GM23338 (cell line): ENCODE results near the gene GSX2. TPM values are rescaled to one million over a fixed set of nuclear protein-coding genes. Genes with fewer than 3 reads are reported as not detected.
"Not testable (repeated sequence)": the region's sequence is repeated elsewhere in the genome, so short reads cannot be mapped to it uniquely, and the experiment has no call there.

Experiments used
- ATAC-seq: fragments of 200-7000 bp; cut with Tn5 transposase; 3 replicates; pipeline ENCODE4 v1.9.1; 2020
- DNase-seq: peaks from one replicate; pipeline ENCODE4 v3.0.0-alpha.2; 2015; ENCODE audit warnings: low spot score
- H2AFZ ChIP-seq: fragments of 200-600 bp; sonication (generic); 2 replicates; pipeline ENCODE4 v1.8.0; 2016; ENCODE audit warnings: antibody characterized with exemption, mild to moderate bottlenecking, moderate library complexity
- H3F3A ChIP-seq: fragments of 200-600 bp; sonication (generic); replicated peaks from 2 replicates; pipeline ENCODE4 v1.8.0; 2017; ENCODE audit warnings: antibody characterized with exemption, mixed run types, low read depth
- H3K27ac ChIP-seq: fragments of 200-600 bp; sonication (generic); 2 replicates; pipeline ENCODE4 v1.6.1; 2016; ENCODE audit warnings: low read depth
- H3K27me3 ChIP-seq: fragments of 200-600 bp; sonication (generic); 2 replicates; pipeline ENCODE4 v1.8.0; 2016; ENCODE audit warnings: mild to moderate bottlenecking, mixed run types, moderate library complexity; ENCODE audit not compliant: insufficient read depth
- H3K36me3 ChIP-seq: fragments of 200-600 bp; sonication (generic); 2 replicates; pipeline ENCODE4 v1.8.0; 2016; ENCODE audit warnings: mild to moderate bottlenecking; ENCODE audit not compliant: insufficient read depth
- H3K4me1 ChIP-seq: fragments of 200-600 bp; sonication (generic); 2 replicates; pipeline ENCODE4 v1.8.0; 2016; ENCODE audit warnings: mild to moderate bottlenecking, moderate library complexity; ENCODE audit not compliant: insufficient read depth
- H3K4me2 ChIP-seq: fragments of 200-600 bp; sonication (generic); 2 replicates; pipeline ENCODE4 v1.7.1; 2017; ENCODE audit warnings: mixed run types
- H3K4me3 ChIP-seq: fragments of 200-600 bp; sonication (generic); 2 replicates; pipeline ENCODE4 v1.6.1; 2016; ENCODE audit warnings: mixed run types
- H3K79me2 ChIP-seq: fragments of 200-600 bp; sonication (generic); replicated peaks from 2 replicates; pipeline ENCODE4 v1.8.0; 2017; ENCODE audit warnings: mild to moderate bottlenecking; ENCODE audit not compliant: insufficient read depth
- H3K9me2 ChIP-seq: fragments of 200-600 bp; sonication (generic); 2 replicates; pipeline ENCODE4 v1.8.0; 2017; ENCODE audit not compliant: insufficient read depth
- H4K20me1 ChIP-seq: fragments of 200-600 bp; sonication (generic); replicated peaks from 2 replicates; pipeline ENCODE4 v1.8.0; 2017; ENCODE audit warnings: mild to moderate bottlenecking; ENCODE audit not compliant: insufficient read depth
- H3K27ac Mint-ChIP-seq: 2 replicates; pipeline ENCODE4 v1.8.0; 2020; ENCODE audit warnings: inconsistent platforms, mild to moderate bottlenecking, moderate library complexity, mixed read lengths
- H3K27me3 Mint-ChIP-seq: 3 replicates; pipeline ENCODE4 v1.8.0; 2022; ENCODE audit warnings: low read depth, mild to moderate bottlenecking, moderate library complexity, mixed read lengths, inconsistent platforms; ENCODE audit not compliant: insufficient read depth, poor library complexity
- H3K36me3 Mint-ChIP-seq: 3 replicates; pipeline ENCODE4 v1.8.0; 2021; ENCODE audit warnings: low read depth, mild to moderate bottlenecking, inconsistent platforms, moderate library complexity, mixed read lengths
- H3K4me1 Mint-ChIP-seq: 3 replicates; pipeline ENCODE4 v1.8.0; 2020; ENCODE audit warnings: mild to moderate bottlenecking, inconsistent platforms, mixed read lengths
- H3K4me3 Mint-ChIP-seq: 3 replicates; pipeline ENCODE4 v1.8.0; 2021; ENCODE audit warnings: moderate library complexity, mild to moderate bottlenecking, inconsistent platforms, mixed read lengths
- H3K9me3 Mint-ChIP-seq: 3 replicates; pipeline ENCODE4 v1.8.0; 2020; ENCODE audit warnings: moderate library complexity, mild to moderate bottlenecking, inconsistent platforms, mixed read lengths
- CREB1 ChIP-seq: fragments of 250-450 bp; sonication (Bioruptor Pico); IDR thresholded peaks from 2 replicates; pipeline ENCODE4 v1.5.0; 2020; ENCODE audit warnings: low read depth, mild to moderate bottlenecking, moderate library complexity
- EZH2 ChIP-seq: fragments of 200-600 bp; sonication (generic); IDR thresholded peaks from one replicate; pipeline ENCODE4 v1.8.0; 2017; ENCODE audit warnings: antibody characterized with exemption, mild to moderate bottlenecking, low read depth; ENCODE audit not compliant: unreplicated experiment
- EZH2phosphoT487 ChIP-seq: fragments of 200-600 bp; sonication (generic); IDR thresholded peaks from one replicate; pipeline ENCODE4 v1.8.1; 2018; ENCODE audit warnings: antibody characterized with exemption; ENCODE audit not compliant: unreplicated experiment
- JUNB ChIP-seq: IDR thresholded peaks from one replicate; pipeline ENCODE4 v1.6.1; 2016; ENCODE audit warnings: antibody characterized with exemption; ENCODE audit not compliant: unreplicated experiment
- NANOG ChIP-seq: IDR thresholded peaks from 2 replicates; pipeline ENCODE4 v1.6.1; 2016; ENCODE audit warnings: antibody characterized with exemption, borderline replicate concordance
- POLR2AphosphoS5 ChIP-seq: IDR thresholded peaks from 2 replicates; pipeline ENCODE4 v1.6.1; 2016; ENCODE audit warnings: antibody characterized with exemption, low read depth
- STAT1 ChIP-seq: IDR thresholded peaks from one replicate; pipeline ENCODE4 v1.6.1; 2016; ENCODE audit warnings: antibody characterized with exemption; ENCODE audit not compliant: unreplicated experiment
- ZNF114 ChIP-seq: fragments of 250-450 bp; sonication (Bioruptor Pico); IDR thresholded peaks from 2 replicates; pipeline ENCODE4 v1.5.0; 2020; ENCODE audit warnings: mild to moderate bottlenecking, moderate library complexity
- ZNF331 ChIP-seq: fragments of 250-450 bp; sonication (Bioruptor Pico); IDR thresholded peaks from 2 replicates; pipeline ENCODE4 v1.5.0; 2020; ENCODE audit warnings: low read depth, mild to moderate bottlenecking, moderate library complexity
- polyA plus RNA-seq: library from polyadenylated mRNA; unstranded; fragments of >200 nt; fragmentation: Nextera tagmentation; extraction: Ambion mirVana; gene quantifications from 2 replicates; pipeline ENCODE4 v1.2.1, GENCODE V29; 2016
- total RNA-seq: library from RNA; depleted of rRNA; stranded (reverse); fragments of >200 nt; shearing (Covaris generic); gene quantifications from 2 replicates; pipeline ENCODE4 v1.2.3, GENCODE V29; 2014

The GSX2 gene
- total and polyA plus RNA-seq, 2 experiments from 2014 or later: 0.34 TPM; not detected in 1

GRCh38 chr4:54120518-54120917 is 20.6 kb downstream of the GSX2 start (continued):
- TF ChIP-seq ZNF331 (no peak), ZNF114 (CRISPR knock-in tag) (no peak), NANOG (no peak), EZH2phosphoT487 (no peak), JUNB (no peak)

GRCh38 chr4:54127660-54128059 is 27.7 kb downstream of the GSX2 start:
- Mint-ChIP-seq H3K27ac (no peak overlapping the region), H3K4me1 (peaks cover 5% of the 10 kb centered on the region; the same call in 2 of the 3 replicates), H3K9me3 (peaks cover 24% of the 10 kb centered on the region), H3K4me3 (no peak overlapping the region), H3K27me3 (peaks cover 4% of the 10 kb centered on the region), H3K36me3 (peaks cover 9% of the 10 kb centered on the region; the same call in 1 of the 3 replicates)
- ATAC-seq (no peak), DNase-seq (no peak)
- Histone ChIP-seq H2AFZ (no peak overlapping the region), H3K27me3 (no peaks in the 10 kb centered on the region), H3K9me2 (no peaks in the 10 kb centered on the region), H3K4me3 (no peak overlapping the region), H3K27ac (no peak overlapping the region), H3K36me3 (no peaks in the 10 kb centered on the region), H3F3A (no peaks in the 10 kb centered on the region), H3K79me2 (no peaks in the 10 kb centered on the region), H4K20me1 (no peaks in the 10 kb centered on the region), H3K4me2 (no peak overlapping the region), H3K4me1 (peaks cover 6% of the 10 kb centered on the region; the same call in 1 of the 2 replicates)
- TF ChIP-seq CREB1 (CRISPR knock-in tag) (no peak), EZH2 (no peak), ZNF114 (CRISPR knock-in tag) (no peak), EZH2phosphoT487 (no peak), NANOG (no peak), JUNB (no peak), ZNF331 (no peak)

GRCh38 chr4:54128694-54129093 is 28.7 kb downstream of the GSX2 start:
- not testable (repeated sequence) for DNase-seq, ATAC-seq, H3K27me3 Mint-ChIP-seq

GRCh38 chr4:54139332-54139731 is 39.4 kb downstream of the GSX2 start:
- no peaks in the 10 kb centered on the region; the same call in 2 of the 3 replicates for H3K4me1 Mint-ChIP-seq
- no peaks in the 10 kb centered on the region for H3K36me3 ChIP-seq
- H3K9me3 Mint-ChIP-seq: no peaks in the 10 kb centered on the region
- no peaks in the 10 kb centered on the region for H3K36me3 Mint-ChIP-seq
- ATAC-seq: peak; percentile 49
- no peak overlapping the region for H3K27ac Mint-ChIP-seq
- no peaks in the 10 kb centered on the region for H3K9me2 ChIP-seq
- no peaks in the 10 kb centered on the region for H4K20me1 ChIP-seq
- H3K4me3 ChIP-seq: no peak overlapping the region
- H3K4me1 ChIP-seq: no peaks in the 10 kb centered on the region
- no peak overlapping the region for H3K27ac ChIP-seq
- no peaks in the 10 kb centered on the region for H3F3A ChIP-seq
- no peaks in the 10 kb centered on the region for H3K27me3 Mint-ChIP-seq
- no peaks in the 10 kb centered on the region for H3K79me2 ChIP-seq
- 0 out of 2 replicates have a peak overlapping the region, but pooled peaks have one; percentile 38 for H2AFZ ChIP-seq
- no peaks in the 10 kb centered on the region for H3K27me3 ChIP-seq
- H3K4me2 ChIP-seq: no peak overlapping the region
- H3K4me3 Mint-ChIP-seq: no peak overlapping the region
- TF ChIP-seq STAT1 (no peak), ZNF331 (no peak), NANOG (no peak), POLR2AphosphoS5 (no peak)
- DNase-seq: no peak

More at GRCh38 chr4:54128694-54129093, 28.7 kb downstream of the GSX2 start:
- not testable (repeated sequence) for H3K79me2 ChIP-seq, H4K20me1 ChIP-seq, H2AFZ ChIP-seq, H3K4me3 Mint-ChIP-seq, H3K4me3 ChIP-seq, H3K36me3 Mint-ChIP-seq, H3K27me3 ChIP-seq, H3K4me1 Mint-ChIP-seq, H3K4me1 ChIP-seq, H3K36me3 ChIP-seq, H3K27ac ChIP-seq, H3K27ac Mint-ChIP-seq, H3K9me2 ChIP-seq, H3F3A ChIP-seq, H3K4me2 ChIP-seq
- peaks cover 24% of the 10 kb centered on the region for H3K9me3 Mint-ChIP-seq
